GM19452 (cell line): ENCODE results near the gene HYAL3.
"Not testable (repeated sequence)": the region's sequence is repeated elsewhere in the genome, so short reads cannot be mapped to it uniquely, and the experiment has no call there.

ENCODE experiments used
- ATAC-seq: cut with Tn5 transposase; IDR thresholded peaks from one replicate; pipeline ENCODE4 v1.9.1; 2021; ENCODE audit not compliant: unreplicated experiment

HYAL3 gene

GRCh38 chr3:50316657-50317242 is 17.5 kb upstream of the HYAL3 start:
- ATAC-seq, result no peak

GRCh38 chr3:50314816-50315215 is 15.6 kb upstream of the HYAL3 start:
- ATAC-seq, result no peak

GRCh38 chr3:50314342-50314741 is 15.1 kb upstream of the HYAL3 start:
- no peak for ATAC-seq

- ATAC-seq, result not testable (repeated sequence)
These were observed 12.8 kb upstream of the HYAL3 start for GRCh38 chr3:50312041-50312440.

- no peak for ATAC-seq
These were observed 5.4 kb upstream of the HYAL3 start for GRCh38 chr3:50304601-50305000.

GRCh38 chr3:50303013-50303815 is 4.0 kb upstream of the HYAL3 start, which contains the start of gene HYAL1:
Gene HYAL1, minus strand, starts transcription at chr3:50303574. Its CDS starts 618 bp downstream, at chr3:50302956.
- ATAC-seq, result no peak

GRCh38 chr3:50302095-50303012 is 3.1 kb upstream of the HYAL3 start:
- ATAC-seq, result no peak

GRCh38 chr3:50300681-50301254 is 1.6 kb upstream of the HYAL3 start:
- no peak for ATAC-seq

- no peak for ATAC-seq
These were observed 900 bp upstream of the HYAL3 start for GRCh38 chr3:50299929-50300680.

GRCh38 chr3:50299638-50299928 is 378 bp upstream of the HYAL3 start:
- ATAC-seq, result no peak

- ATAC-seq, result no peak
These were observed 1.1 kb downstream of the HYAL3 start for GRCh38 chr3:50297896-50298725.

GRCh38 chr3:50297384-50297775 is 1.8 kb downstream of the HYAL3 start:
- ATAC-seq, result no peak

- ATAC-seq, result no peak
These were observed 2.4 kb downstream of the HYAL3 start for GRCh38 chr3:50296721-50297383.

GRCh38 chr3:50295553-50296431 is 3.4 kb downstream of the HYAL3 start:
- no peak for ATAC-seq

GRCh38 chr3:50294492-50295403 is 4.5 kb downstream of the HYAL3 start:
- no peak for ATAC-seq

- ATAC-seq, result no peak
These were observed 5.1 kb downstream of the HYAL3 start for GRCh38 chr3:50294089-50294488.

GRCh38 chr3:50293079-50293801 is 6.0 kb downstream of the HYAL3 start:
- ATAC-seq, result no peak
